SK-N-SH (cell line): ENCODE measurements around the gene RPA1.

Source experiments
- CHD2 ChIP-seq: fragments of 150-350 bp; IDR thresholded peaks from 2 replicates; pipeline ENCODE4 v1.6.1; 2018; ENCODE audit warnings: low read length; ENCODE audit not compliant: partially characterized antibody
- POLR2AphosphoS5 ChIP-seq: IDR thresholded peaks from 2 replicates; pipeline ENCODE4 v1.6.1; 2012; ENCODE audit warnings: low read depth, low read length
- TF ChIP-seq, protein P1 (sequence below): fragments of 200-600 bp; sonication (generic); IDR thresholded peaks from 2 replicates; pipeline ENCODE4 v1.6.1; 2017; ENCODE audit warnings: antibody characterized with exemption, mild to moderate bottlenecking, moderate library complexity

DNA sequence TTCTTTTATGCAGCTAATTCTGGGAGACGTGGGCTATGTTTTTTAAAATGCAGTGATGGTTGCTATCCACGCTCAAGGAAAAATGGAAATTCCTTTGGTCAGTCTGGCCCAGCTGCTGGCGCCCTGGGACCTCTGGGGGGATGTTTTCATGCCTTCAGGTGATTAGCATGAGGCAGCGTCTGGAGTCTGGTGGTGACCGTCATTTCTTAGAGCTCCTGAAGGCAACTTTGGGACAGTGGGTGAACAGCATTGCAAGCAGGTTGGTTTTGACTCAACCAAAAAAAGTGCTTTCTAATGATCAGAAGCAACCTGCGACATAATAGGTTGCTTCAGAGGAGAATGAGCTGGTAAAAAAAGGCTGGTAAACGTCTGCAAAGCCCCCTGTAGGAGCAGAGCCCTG, 82.3 kb downstream of the RPA1 start:
- no peak for TF ChIP-seq POLR2AphosphoS5
- TF ChIP-seq, protein P1, sequence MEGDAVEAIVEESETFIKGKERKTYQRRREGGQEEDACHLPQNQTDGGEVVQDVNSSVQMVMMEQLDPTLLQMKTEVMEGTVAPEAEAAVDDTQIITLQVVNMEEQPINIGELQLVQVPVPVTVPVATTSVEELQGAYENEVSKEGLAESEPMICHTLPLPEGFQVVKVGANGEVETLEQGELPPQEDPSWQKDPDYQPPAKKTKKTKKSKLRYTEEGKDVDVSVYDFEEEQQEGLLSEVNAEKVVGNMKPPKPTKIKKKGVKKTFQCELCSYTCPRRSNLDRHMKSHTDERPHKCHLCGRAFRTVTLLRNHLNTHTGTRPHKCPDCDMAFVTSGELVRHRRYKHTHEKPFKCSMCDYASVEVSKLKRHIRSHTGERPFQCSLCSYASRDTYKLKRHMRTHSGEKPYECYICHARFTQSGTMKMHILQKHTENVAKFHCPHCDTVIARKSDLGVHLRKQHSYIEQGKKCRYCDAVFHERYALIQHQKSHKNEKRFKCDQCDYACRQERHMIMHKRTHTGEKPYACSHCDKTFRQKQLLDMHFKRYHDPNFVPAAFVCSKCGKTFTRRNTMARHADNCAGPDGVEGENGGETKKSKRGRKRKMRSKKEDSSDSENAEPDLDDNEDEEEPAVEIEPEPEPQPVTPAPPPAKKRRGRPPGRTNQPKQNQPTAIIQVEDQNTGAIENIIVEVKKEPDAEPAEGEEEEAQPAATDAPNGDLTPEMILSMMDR = no peak
- TF ChIP-seq CHD2 = no peak
